Cardiac fibroblast (primary cell): ENCODE measurements around the gene SMO.

Experiments used
- DNase-seq, 2 donors: peaks; one replicate each; pipeline versions ENCODE4 v3.0.0 to v3.0.0-alpha.2; 2010; ENCODE audit warnings: low read depth in 2 of 2
- H3K4me3 ChIP-seq, 2 donors: replicated peaks in 1 of 2; 1 replicate in 1 of 2; 2 replicates in 1 of 2; pipeline ENCODE4 v1.5.1; 2011; ENCODE audit warnings: low read depth in 2 of 2, low read length in 2 of 2, mild to moderate bottlenecking in 2 of 2, moderate library complexity in 1 of 2
- TF ChIP-seq, protein P1 (sequence below): IDR thresholded peaks from one replicate; pipeline ENCODE4 v1.5.1; 2011; ENCODE audit warnings: low read depth, mild to moderate bottlenecking, low read length, inconsistent platforms

SMO gene

GRCh38 chr7:129188372-129188891 lies at the start of gene SMO:
Gene SMO, plus strand, starts transcription at chr7:129188633. Its CDS starts 519 bp downstream, at chr7:129189152.
- DNase-seq, result peak in 1 of 2 donors; percentile 66
- TF ChIP-seq, protein P1, sequence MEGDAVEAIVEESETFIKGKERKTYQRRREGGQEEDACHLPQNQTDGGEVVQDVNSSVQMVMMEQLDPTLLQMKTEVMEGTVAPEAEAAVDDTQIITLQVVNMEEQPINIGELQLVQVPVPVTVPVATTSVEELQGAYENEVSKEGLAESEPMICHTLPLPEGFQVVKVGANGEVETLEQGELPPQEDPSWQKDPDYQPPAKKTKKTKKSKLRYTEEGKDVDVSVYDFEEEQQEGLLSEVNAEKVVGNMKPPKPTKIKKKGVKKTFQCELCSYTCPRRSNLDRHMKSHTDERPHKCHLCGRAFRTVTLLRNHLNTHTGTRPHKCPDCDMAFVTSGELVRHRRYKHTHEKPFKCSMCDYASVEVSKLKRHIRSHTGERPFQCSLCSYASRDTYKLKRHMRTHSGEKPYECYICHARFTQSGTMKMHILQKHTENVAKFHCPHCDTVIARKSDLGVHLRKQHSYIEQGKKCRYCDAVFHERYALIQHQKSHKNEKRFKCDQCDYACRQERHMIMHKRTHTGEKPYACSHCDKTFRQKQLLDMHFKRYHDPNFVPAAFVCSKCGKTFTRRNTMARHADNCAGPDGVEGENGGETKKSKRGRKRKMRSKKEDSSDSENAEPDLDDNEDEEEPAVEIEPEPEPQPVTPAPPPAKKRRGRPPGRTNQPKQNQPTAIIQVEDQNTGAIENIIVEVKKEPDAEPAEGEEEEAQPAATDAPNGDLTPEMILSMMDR, result no peak
- H3K4me3 ChIP-seq, result peak within 1 kb of the TSS; percentile 60 to 63

- no peak for DNase-seq
- TF ChIP-seq, protein P1, result no peak
- H3K4me3 ChIP-seq, result no peak overlapping the region
These were observed 44.7 kb upstream of the SMO start for GRCh38 chr7:129143724-129144094.

DNA sequence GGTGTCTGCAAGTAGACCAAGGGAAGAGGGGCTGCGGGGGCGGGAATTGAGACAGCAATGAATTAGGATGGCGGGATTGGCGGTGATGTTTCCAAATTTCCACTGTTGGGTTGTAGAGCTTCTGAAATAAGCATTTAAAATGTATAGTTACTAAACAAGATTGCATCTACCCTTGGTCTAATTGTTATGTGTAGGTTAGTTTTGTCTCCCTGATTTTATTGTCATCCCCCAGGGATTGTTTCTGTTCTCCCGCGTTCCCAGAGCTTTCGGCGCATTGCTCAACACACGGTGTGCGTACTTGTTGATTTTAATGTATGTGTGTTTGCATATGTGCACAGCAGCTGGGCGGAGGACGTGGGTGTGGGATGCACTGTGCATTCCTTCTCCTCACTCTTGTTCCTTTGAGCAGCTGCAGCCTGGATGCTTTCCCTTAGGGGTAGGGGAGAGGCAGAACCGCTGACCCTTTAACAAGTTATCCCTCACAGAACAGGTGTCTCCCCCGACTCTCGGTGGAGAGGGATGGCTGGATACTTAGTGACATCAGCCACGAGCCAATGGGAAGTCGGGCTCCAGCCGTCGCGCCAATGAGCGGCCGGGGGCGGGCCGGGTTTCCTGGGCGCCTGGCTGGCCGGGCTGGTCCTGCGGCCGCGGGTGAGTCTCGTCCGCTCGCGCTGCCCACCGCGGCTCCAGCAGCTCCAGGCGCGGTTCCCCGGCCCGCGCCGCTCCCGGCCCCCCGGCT lies 44.2 kb upstream of the SMO start, which contains the start of gene TSPAN33:
TSS of gene TSPAN33 (plus strand) at position 613 of the 739 bp plus-strand sequence. CDS start 274 bp downstream, outside the sequence.
- H3K4me3 ChIP-seq, result peak within 1 kb of the TSS; percentile 17 to 41
- TF ChIP-seq, protein P1, result no peak
- peak; percentile 56 to 68 for DNase-seq

- TF ChIP-seq, protein P1, result no peak
- DNase-seq, result no peak
- peak overlapping the region; percentile 17 to 41 for H3K4me3 ChIP-seq
These were observed 43.4 kb upstream of the SMO start for GRCh38 chr7:129144834-129145668.

DNA sequence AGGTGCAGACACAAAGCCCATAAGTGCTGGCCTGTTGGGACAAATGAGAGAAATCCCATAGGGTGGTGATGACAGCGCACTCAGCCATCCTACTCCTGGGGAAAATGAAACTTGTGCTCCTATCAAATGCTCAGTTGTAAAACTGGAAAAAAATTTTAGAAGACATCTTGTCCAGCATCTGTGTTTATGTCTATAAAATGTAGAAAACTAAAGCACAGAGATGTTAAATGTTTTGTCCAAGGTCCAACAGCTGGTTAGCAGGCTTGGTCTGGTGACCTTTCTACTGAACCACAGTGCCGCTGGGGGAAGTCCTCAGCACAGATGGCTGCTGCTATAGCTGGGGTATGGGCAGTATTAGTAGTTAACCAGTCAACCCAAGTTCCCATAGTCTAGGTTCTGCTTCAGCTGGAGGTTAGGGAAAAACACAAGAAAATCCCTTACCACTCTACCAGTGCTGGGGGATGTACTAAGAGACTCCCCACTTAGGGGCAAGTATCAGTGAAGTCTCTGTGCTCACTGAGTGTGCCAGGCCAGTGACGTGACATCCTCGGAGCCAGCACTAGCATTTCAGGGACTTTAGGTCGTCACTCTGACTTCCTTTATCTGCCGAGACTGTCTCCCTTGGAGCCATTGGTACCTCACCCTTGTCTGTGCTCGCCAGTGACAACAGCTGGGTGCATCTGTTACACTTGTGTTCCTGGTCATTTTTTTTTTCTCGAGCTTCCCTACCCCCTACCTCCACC lies 42.0 kb upstream of the SMO start:
- H3K4me3 ChIP-seq, result no peak overlapping the region
- TF ChIP-seq, protein P1, result no peak
- no peak for DNase-seq

- DNase-seq, result no peak
- H3K4me3 ChIP-seq, result no peak overlapping the region
- TF ChIP-seq, protein P1, result no peak
These were observed 40.7 kb upstream of the SMO start for GRCh38 chr7:129147731-129148130.
